ENCODE data around the gene SLC39A10. TPM values are rescaled to one million over a fixed set of nuclear protein-coding genes. Genes with fewer than 3 reads are reported as not detected.
"Not testable (repeated sequence)": the region's sequence is repeated elsewhere in the genome, so short reads cannot be mapped to it uniquely, and the experiment has no call there.

SLC39A10 gene
- total RNA-seq, 1 donor from 2014 or later = 37.1 TPM

GRCh38 chr2:195667974-195668373 lies 10.9 kb downstream of the SLC39A10 start:
- Mint-ChIP-seq H3K27ac (no peak overlapping the region), H3K9me3 (no peaks in the 10 kb centered on the region), H3K27me3 (no peaks in the 10 kb centered on the region), H3K4me1 (peaks cover 10% of the 10 kb centered on the region), H3K4me3 (no peak overlapping the region), H3K36me3 (ENCODE audit: low read depth) (peaks cover 6% of the 10 kb centered on the region)
- DNase-seq = no peak
- intact Hi-C loops (cut with micrococcal nuclease) = no loop called here

- intact Hi-C loops (cut with micrococcal nuclease) = no loop called here
- no peak for DNase-seq
- H3K4me3 Mint-ChIP-seq = no peak overlapping the region
- H3K4me1 Mint-ChIP-seq = peaks cover 5% of the 10 kb centered on the region
- H3K27me3 Mint-ChIP-seq = no peaks in the 10 kb centered on the region
- peaks cover 4% of the 10 kb centered on the region for H3K36me3 Mint-ChIP-seq (ENCODE audit: low read depth)
- H3K27ac Mint-ChIP-seq = no peak overlapping the region
- H3K9me3 Mint-ChIP-seq = no peaks in the 10 kb centered on the region
Observed at GRCh38 chr2:195670191-195670590, 13.2 kb downstream of the SLC39A10 start.

- Mint-ChIP-seq H3K36me3 (ENCODE audit: low read depth) (peaks cover 2% of the 10 kb centered on the region), H3K27me3 (no peaks in the 10 kb centered on the region), H3K4me1 (peaks cover 2% of the 10 kb centered on the region), H3K27ac (no peak overlapping the region), H3K4me3 (no peak overlapping the region), H3K9me3 (no peaks in the 10 kb centered on the region)
- intact Hi-C loops (cut with micrococcal nuclease) = no loop called here
- no peak for DNase-seq
Observed at GRCh38 chr2:195671563-195671962, 14.5 kb downstream of the SLC39A10 start.

GRCh38 chr2:195672674-195673073 lies 15.6 kb downstream of the SLC39A10 start:
- no peaks in the 10 kb centered on the region for H3K27me3 Mint-ChIP-seq
- H3K4me1 Mint-ChIP-seq = peaks cover 5% of the 10 kb centered on the region
- DNase-seq = no peak
- H3K9me3 Mint-ChIP-seq = no peaks in the 10 kb centered on the region
- H3K36me3 Mint-ChIP-seq (ENCODE audit: low read depth) = peaks cover 5% of the 10 kb centered on the region
- no peak overlapping the region for H3K27ac Mint-ChIP-seq
- H3K4me3 Mint-ChIP-seq = no peak overlapping the region
- intact Hi-C loops (cut with micrococcal nuclease) = no loop called here

- H3K4me1 Mint-ChIP-seq = peaks cover 5% of the 10 kb centered on the region
- H3K27me3 Mint-ChIP-seq = no peaks in the 10 kb centered on the region
- no peak for DNase-seq
- H3K27ac Mint-ChIP-seq = no peak overlapping the region
- intact Hi-C loops (cut with micrococcal nuclease) = no loop called here
- H3K36me3 Mint-ChIP-seq (ENCODE audit: low read depth) = peaks cover 9% of the 10 kb centered on the region
- H3K4me3 Mint-ChIP-seq = no peak overlapping the region
- H3K9me3 Mint-ChIP-seq = no peaks in the 10 kb centered on the region
Observed at GRCh38 chr2:195674491-195675221, 17.6 kb downstream of the SLC39A10 start.

GRCh38 chr2:195675783-195676427 lies 18.9 kb downstream of the SLC39A10 start:
- Mint-ChIP-seq H3K27ac (no peak overlapping the region), H3K4me3 (no peak overlapping the region), H3K9me3 (peaks cover 8% of the 10 kb centered on the region), H3K36me3 (ENCODE audit: low read depth) (peaks cover 21% of the 10 kb centered on the region), H3K4me1 (peaks cover 6% of the 10 kb centered on the region), H3K27me3 (no peaks in the 10 kb centered on the region)
- intact Hi-C loops (cut with micrococcal nuclease) = no loop called here
- no peak for DNase-seq

- Mint-ChIP-seq H3K27ac (no peak overlapping the region), H3K4me3 (no peak overlapping the region), H3K27me3 (no peaks in the 10 kb centered on the region), H3K4me1 (peaks cover 6% of the 10 kb centered on the region), H3K9me3 (peaks cover 9% of the 10 kb centered on the region), H3K36me3 (ENCODE audit: low read depth) (peaks cover 26% of the 10 kb centered on the region)
- DNase-seq = no peak
- intact Hi-C loops (cut with micrococcal nuclease) = no loop called here
Observed at GRCh38 chr2:195677290-195677689, 20.3 kb downstream of the SLC39A10 start.

- intact Hi-C loops (cut with micrococcal nuclease) = no loop called here
- H3K4me1 Mint-ChIP-seq = peaks cover 6% of the 10 kb centered on the region
- peaks cover 9% of the 10 kb centered on the region for H3K9me3 Mint-ChIP-seq
- H3K27me3 Mint-ChIP-seq = no peaks in the 10 kb centered on the region
- no peak for DNase-seq
- H3K4me3 Mint-ChIP-seq = no peak overlapping the region
- no peak overlapping the region for H3K27ac Mint-ChIP-seq
- H3K36me3 Mint-ChIP-seq (ENCODE audit: low read depth) = peaks cover 26% of the 10 kb centered on the region
Observed at GRCh38 chr2:195677884-195678283, 20.9 kb downstream of the SLC39A10 start.

- DNase-seq = no peak
- H3K4me3 Mint-ChIP-seq = no peak overlapping the region
- H3K9me3 Mint-ChIP-seq = peaks cover 9% of the 10 kb centered on the region
- intact Hi-C loops (cut with micrococcal nuclease) = no loop called here
- H3K27ac Mint-ChIP-seq = no peak overlapping the region
- peaks cover 12% of the 10 kb centered on the region for H3K4me1 Mint-ChIP-seq
- H3K36me3 Mint-ChIP-seq (ENCODE audit: low read depth) = peaks cover 43% of the 10 kb centered on the region
- no peaks in the 10 kb centered on the region for H3K27me3 Mint-ChIP-seq
Observed at GRCh38 chr2:195682077-195682476, 25.1 kb downstream of the SLC39A10 start.

GRCh38 chr2:195683174-195683573 lies 26.1 kb downstream of the SLC39A10 start:
- no peak for DNase-seq
- no peak overlapping the region for H3K27ac Mint-ChIP-seq
- H3K36me3 Mint-ChIP-seq (ENCODE audit: low read depth) = peaks cover 41% of the 10 kb centered on the region
- peaks cover 9% of the 10 kb centered on the region for H3K9me3 Mint-ChIP-seq
- peaks cover 10% of the 10 kb centered on the region for H3K4me1 Mint-ChIP-seq
- intact Hi-C loops (cut with micrococcal nuclease) = no loop called here
- no peaks in the 10 kb centered on the region for H3K27me3 Mint-ChIP-seq
- H3K4me3 Mint-ChIP-seq = no peak overlapping the region

- Mint-ChIP-seq H3K36me3 (ENCODE audit: low read depth) (peaks cover 39% of the 10 kb centered on the region), H3K9me3 (peaks cover 17% of the 10 kb centered on the region)
- intact Hi-C loops (cut with micrococcal nuclease) = no loop called here
Observed at GRCh38 chr2:195686564-195686963, 29.5 kb downstream of the SLC39A10 start.

GRCh38 chr2:195687320-195688086 lies 30.5 kb downstream of the SLC39A10 start:
- intact Hi-C loops (cut with micrococcal nuclease) = no loop called here
- H3K27ac Mint-ChIP-seq = no peak overlapping the region
- peaks cover 44% of the 10 kb centered on the region for H3K36me3 Mint-ChIP-seq (ENCODE audit: low read depth)
- no peaks in the 10 kb centered on the region for H3K27me3 Mint-ChIP-seq
- H3K9me3 Mint-ChIP-seq = peaks cover 20% of the 10 kb centered on the region
- H3K4me3 Mint-ChIP-seq = no peak overlapping the region
- H3K4me1 Mint-ChIP-seq = peaks cover 14% of the 10 kb centered on the region
- DNase-seq = no peak

More at GRCh38 chr2:195686564-195686963, 29.5 kb downstream of the SLC39A10 start:
- DNase-seq = no peak
- H3K27ac Mint-ChIP-seq = no peak overlapping the region
- H3K4me1 Mint-ChIP-seq = peaks cover 13% of the 10 kb centered on the region
- no peaks in the 10 kb centered on the region for H3K27me3 Mint-ChIP-seq
- no peak overlapping the region for H3K4me3 Mint-ChIP-seq

- H3K4me3 Mint-ChIP-seq, H3K27me3 Mint-ChIP-seq: not testable (repeated sequence)
Observed at GRCh38 chr2:195692531-195692930, 35.5 kb downstream of the SLC39A10 start.

GRCh38 chr2:195694553-195694952 lies 37.5 kb downstream of the SLC39A10 start:
- H3K4me3 Mint-ChIP-seq = no peak overlapping the region
- DNase-seq = no peak
- H3K4me1 Mint-ChIP-seq = peaks cover 23% of the 10 kb centered on the region
- H3K27ac Mint-ChIP-seq = no peak overlapping the region
- intact Hi-C loops (cut with micrococcal nuclease) = no loop called here
- H3K27me3 Mint-ChIP-seq = no peaks in the 10 kb centered on the region
- peaks cover 42% of the 10 kb centered on the region for H3K9me3 Mint-ChIP-seq
- H3K36me3 Mint-ChIP-seq (ENCODE audit: low read depth) = peaks cover 66% of the 10 kb centered on the region

More at GRCh38 chr2:195692531-195692930, 35.5 kb downstream of the SLC39A10 start:
- intact Hi-C loops (cut with micrococcal nuclease); DNase-seq; H3K27ac Mint-ChIP-seq: not testable (repeated sequence)
- peaks cover 17% of the 10 kb centered on the region for H3K4me1 Mint-ChIP-seq
- peaks cover 27% of the 10 kb centered on the region for H3K9me3 Mint-ChIP-seq
- peaks cover 53% of the 10 kb centered on the region for H3K36me3 Mint-ChIP-seq (ENCODE audit: low read depth)
